Endodermal cell (in vitro differentiated cells): ENCODE measurements around the gene PPP2R2C. TPM values are rescaled to one million over a fixed set of nuclear protein-coding genes. Genes with fewer than 3 reads are reported as not detected.

Experiments
- DNase-seq: peaks from one replicate; pipeline ENCODE4 v3.0.0-alpha.2; 2017
- H3K27ac ChIP-seq: 2 replicates; pipeline ENCODE4 v1.5.1; 2013; ENCODE audit warnings: mild to moderate bottlenecking, low read depth, low read length, moderate library complexity
- H3K27me3 ChIP-seq: 2 replicates; pipeline ENCODE4 v1.6.1; 2013; ENCODE audit warnings: mild to moderate bottlenecking, low read length, moderate library complexity; ENCODE audit not compliant: insufficient read depth, control insufficient read depth, poor library complexity, severe bottlenecking
- H3K36me3 ChIP-seq: 2 replicates; pipeline ENCODE4 v1.7.0; 2013; ENCODE audit warnings: mild to moderate bottlenecking, low read length, moderate library complexity; ENCODE audit not compliant: control insufficient read depth, insufficient read depth
- H3K4me1 ChIP-seq: one replicate; pipeline ENCODE4 v1.7.0; 2013; ENCODE audit warnings: low read length; ENCODE audit not compliant: control insufficient read depth, insufficient read depth
- H3K4me3 ChIP-seq: 2 replicates; pipeline ENCODE4 v1.5.1; 2013; ENCODE audit warnings: mild to moderate bottlenecking, low read length, moderate library complexity
- H3K9ac ChIP-seq: 2 replicates; pipeline ENCODE4 v1.6.1; 2013; ENCODE audit warnings: mild to moderate bottlenecking, low read length, moderate library complexity; ENCODE audit not compliant: poor library complexity, severe bottlenecking; ENCODE audit errors: extremely low read depth
- H3K9me3 ChIP-seq: 2 replicates; pipeline ENCODE4 v1.6.1; 2013; ENCODE audit warnings: mild to moderate bottlenecking, low read length, moderate library complexity; ENCODE audit not compliant: control insufficient read depth
- H3K27ac Mint-ChIP-seq: 2 replicates; pipeline ENCODE4 v1.8.0; 2020; ENCODE audit warnings: mixed read lengths
- H3K27me3 Mint-ChIP-seq: 2 replicates; pipeline ENCODE4 v1.8.0; 2021; ENCODE audit warnings: mild to moderate bottlenecking, mixed read lengths; ENCODE audit not compliant: insufficient read depth
- H3K36me3 Mint-ChIP-seq: 2 replicates; pipeline ENCODE4 v1.8.0; 2020; ENCODE audit warnings: low read depth, mixed read lengths
- H3K4me1 Mint-ChIP-seq: 2 replicates; pipeline ENCODE4 v1.8.0; 2020; ENCODE audit warnings: mixed read lengths
- H3K4me3 Mint-ChIP-seq: 2 replicates; pipeline ENCODE4 v1.8.0; 2020; ENCODE audit warnings: mild to moderate bottlenecking, moderate library complexity, mixed read lengths
- H3K9me3 Mint-ChIP-seq: 2 replicates; pipeline ENCODE4 v1.8.0; 2020; ENCODE audit warnings: mild to moderate bottlenecking, mixed read lengths
- CTCF ChIP-seq: fragments of 200-600 bp; sonication (generic); conservative IDR thresholded peaks from 2 replicates; pipeline ENCODE4 v1.5.0; 2021; ENCODE audit warnings: antibody characterized with exemption, mild to moderate bottlenecking
- WGBS, 2 experiments: methylation state at CpG; one replicate each; pipeline versions ENCODE4 v1.1.5 to v1.1.7; 2013; ENCODE audit warnings: missing lambda C conversion rate in 2 of 2, mixed read lengths in 1 of 2; ENCODE audit not compliant: insufficient coverage in 1 of 2, insufficient read length in 1 of 2; 5-methylcytosine and 5-hydroxymethylcytosine counted together
- total RNA-seq, 2 donors: library from RNA; stranded (reverse); fragmentation: NEBNext Ultra II Directional in 1 of 2; extraction: Animal tissue kit (Norgen Biotek cat#: 25700) in 1 of 2; gene quantifications; 2 replicates in 1 of 2; 3 replicates in 1 of 2; pipeline ENCODE4 v1.2.1, GENCODE V29; 2021

The PPP2R2C gene
- total RNA-seq, 2 donors from 2014 or later: 4.4 to 19.2 TPM

GRCh38 chr4:6418193-6418755 lies 54.1 kb downstream of the PPP2R2C start:
- Mint-ChIP-seq H3K36me3 (peaks cover 4% of the 10 kb centered on the region), H3K27me3 (no peaks in the 10 kb centered on the region), H3K4me1 (no peaks in the 10 kb centered on the region), H3K9me3 (no peaks in the 10 kb centered on the region), H3K4me3 (no peak overlapping the region), H3K27ac (peak overlapping the region; percentile 19)
- no peak overlapping the region for H3K27ac ChIP-seq
- H3K4me1 ChIP-seq: no peaks in the 10 kb centered on the region
- no peaks in the 10 kb centered on the region for H3K36me3 ChIP-seq
- TF ChIP-seq CTCF: no peak
- H3K9ac ChIP-seq: no peak overlapping the region
- H3K27me3 ChIP-seq: no peaks in the 10 kb centered on the region
- H3K4me3 ChIP-seq: no peak overlapping the region
- DNase-seq: no peak
- WGBS, 2 experiments: 86 to 98% methylated on average over 6 to 9 of the region's 9 CpGs
- no peaks in the 10 kb centered on the region for H3K9me3 ChIP-seq

- Mint-ChIP-seq H3K27ac (no peak overlapping the region), H3K9me3 (no peaks in the 10 kb centered on the region), H3K4me1 (no peaks in the 10 kb centered on the region), H3K4me3 (no peak overlapping the region), H3K27me3 (no peaks in the 10 kb centered on the region), H3K36me3 (peaks cover 4% of the 10 kb centered on the region)
- Histone ChIP-seq H3K27ac (no peak overlapping the region), H3K9ac (no peak overlapping the region), H3K27me3 (no peaks in the 10 kb centered on the region), H3K4me1 (no peaks in the 10 kb centered on the region), H3K4me3 (no peak overlapping the region), H3K9me3 (no peaks in the 10 kb centered on the region), H3K36me3 (no peaks in the 10 kb centered on the region)
- no peak for DNase-seq
- 91% methylated on average over 6 to 12 of the region's 12 CpGs for WGBS, 2 experiments
- no peak for TF ChIP-seq CTCF
Measured at GRCh38 chr4:6417516-6418050, 54.8 kb downstream of the PPP2R2C start.

- Histone ChIP-seq H3K9ac (no peak overlapping the region), H3K36me3 (no peaks in the 10 kb centered on the region), H3K9me3 (no peaks in the 10 kb centered on the region), H3K4me3 (no peak overlapping the region), H3K4me1 (no peaks in the 10 kb centered on the region), H3K27ac (no peak overlapping the region), H3K27me3 (no peaks in the 10 kb centered on the region)
- Mint-ChIP-seq H3K4me1 (no peaks in the 10 kb centered on the region), H3K27ac (no peak overlapping the region), H3K4me3 (no peak overlapping the region), H3K9me3 (no peaks in the 10 kb centered on the region), H3K36me3 (peaks cover 4% of the 10 kb centered on the region), H3K27me3 (no peaks in the 10 kb centered on the region)
- 77 to 79% methylated on average over 6 to 13 of the region's 16 CpGs for WGBS, 2 experiments
- DNase-seq: no peak
- TF ChIP-seq CTCF: no peak
Measured at GRCh38 chr4:6416518-6417286, 55.7 kb downstream of the PPP2R2C start.
